Heart right ventricle (tissue), 16 donors: ENCODE results near the gene REST. TPM values are rescaled to one million over a fixed set of nuclear protein-coding genes. Genes with fewer than 3 reads are reported as not detected.
"Not testable (repeated sequence)": the region's sequence is repeated elsewhere in the genome, so short reads cannot be mapped to it uniquely, and the experiment has no call there.

Experiments
- ATAC-seq, 8 donors: fragments of 200-7000 bp; cut with Tn5 transposase; one replicate each; pipeline ENCODE4 v1.9.1; 2020; ENCODE audit warnings: mild to moderate bottlenecking in 8 of 8, moderate library complexity in 8 of 8, moderate number of reproducible peaks in 1 of 8
- DNase-seq, 2 donors: peaks; one replicate each; pipeline ENCODE4 v3.0.0-alpha.2; 2020
- H3K27ac ChIP-seq, 10 donors: fragments of 200-600 bp; sonication (generic) in 2 of 10; one replicate each; pipeline versions ENCODE4 v1.5.0 to v1.8.0; 2020 to 2022; ENCODE audit warnings: mild to moderate bottlenecking in 3 of 10
- H3K27me3 ChIP-seq, 7 donors: fragments of 200-600 bp; one replicate each; pipeline ENCODE4 v1.8.0; 2021 to 2022; ENCODE audit warnings: mild to moderate bottlenecking in 2 of 7
- H3K36me3 ChIP-seq, 9 donors: fragments of 200-600 bp; sonication (generic) in 1 of 9; one replicate each; pipeline versions ENCODE4 v1.5.0 to v1.8.0; 2020 to 2022; ENCODE audit warnings: mild to moderate bottlenecking in 2 of 9
- H3K4me1 ChIP-seq, 9 donors: fragments of 200-600 bp; sonication (generic) in 1 of 9; one replicate each; pipeline versions ENCODE4 v1.5.0 to v1.8.0; 2020 to 2022; ENCODE audit warnings: mild to moderate bottlenecking in 4 of 9
- H3K4me3 ChIP-seq, 10 donors: fragments of 200-600 bp; sonication (generic) in 2 of 10; one replicate each; pipeline versions ENCODE4 v1.5.0 to v1.8.0; 2020 to 2022; ENCODE audit warnings: mild to moderate bottlenecking in 7 of 10, moderate library complexity in 2 of 10
- H3K9me3 ChIP-seq, 11 donors: fragments of 200-600 bp in 10 of 11; sonication (generic) in 2 of 11; one replicate each; pipeline versions ENCODE4 v1.5.0 to v1.8.0; 2013 to 2022; ENCODE audit warnings: mild to moderate bottlenecking in 2 of 11, control low read depth in 1 of 11, moderate library complexity in 1 of 11
- CTCF ChIP-seq, 9 donors: fragments of 200-600 bp; sonication (generic) in 2 of 9; IDR thresholded peaks; one replicate each; pipeline versions ENCODE4 v1.5.0 to v1.8.0; 2021 to 2022; ENCODE audit warnings: antibody characterized with exemption in 9 of 9, mild to moderate bottlenecking in 5 of 9, moderate library complexity in 1 of 9
- WGBS, 2 donors: extraction: QIAGEN DNeasy Blood & Tissue Kit; methylation state at CpG; one replicate each; pipeline ENCODE4 v1.1.7; 2013; ENCODE audit warnings: inconsistent platforms in 1 of 2; 5-methylcytosine and 5-hydroxymethylcytosine counted together
- intact Hi-C, 10 donors: fragments of 100-400 bp; cut with DNase I; formaldehyde crosslinking; loops; one replicate each; pipeline versions ENCODE4 v1.11.1 to v1.14.2; 2022
- polyA plus RNA-seq, 2 donors: library from polyadenylated mRNA; stranded (reverse); fragments of 200-250 nt; gene quantifications; one replicate each; pipeline ENCODE4 v1.2.3, GENCODE V29; 2013
- total RNA-seq, 10 donors: library from RNA; stranded (reverse); fragmentation: NEBNext Ultra II Directional in 3 of 10; extraction: Animal tissue kit (Norgen Biotek cat#: 25700) in 3 of 10; gene quantifications; one replicate each; pipeline versions ENCODE4 v1.2.1 to v1.2.4, GENCODE V29; 2021 to 2023
- donor health status: Arrhythmogenic right ventricular cardiomyopathy.
- donor health status: ischemic (EF 13 %, LVEDD 7.1; RV severe dilation, severe dysfunction).
- donor health status: healthy with polysubstance abuse.
- donor health status: DM: no; HTN: yes; CAD: no.
- donor health status: DM: no; HTN: no; CAD: no.
- donor health status: ischemic (EF 25% LVEDD 6.9; RV normal size, moderate dysfunction).
- donor health status: ischemic (EF 25% LVEDD 5.7; RV mildly dilated, moderate dysfunction).
- donor health status: healthy.
- donor health status: DM: yes; HTN: yes; CAD: no.
- donor health status: Ischemic cardiomyopathy.
- donor health status: ischemic (EF 35%, LVEDD 5.7; RV mildly dilated, moderate dysfunction).
- donor health status: nonischemic (EF 11% LVEDD 7.7; RV severe dilation, severe dysfunction).
- donor health status: DM: yes; HTN: yes; CAD: no.
- donor health status: PGD.
- donor health status: ischemic (EF 29% LVEDD 5.4; RV normal size, mild dysfunction).
- donor health status: nonischemic (EF 23%, LVEDD 6.1; RV moderate dilation, normal function).

The REST gene
- total and polyA plus RNA-seq, 12 donors = 3.3 to 36.8 (median 28.2) TPM

- intact Hi-C loops = no loop called here
- peaks cover 0 to 6% (median 0%) of the 10 kb centered on the region in 7 donors for H3K27me3 ChIP-seq
- DNase-seq (no peak), ATAC-seq (no peak)
- no peaks in the 10 kb centered on the region for H3K9me3 ChIP-seq
- no peak for TF ChIP-seq CTCF (IDR thresholded peaks at IDR 0.05)
- no peaks in the 10 kb centered on the region for H3K4me1 ChIP-seq
- H3K36me3 ChIP-seq = no peaks in the 10 kb centered on the region
- H3K27ac ChIP-seq = no peak overlapping the region
- H3K4me3 ChIP-seq = no peak overlapping the region
- 86 to 90% methylated on average over 5 of the region's 5 CpGs for WGBS, 2 donors
These were observed 27.1 kb upstream of the REST start for GRCh38 chr4:56880572-56880971.

- H3K9me3 ChIP-seq, H3K4me1 ChIP-seq, H3K27me3 ChIP-seq, DNase-seq, H3K36me3 ChIP-seq, H3K27ac ChIP-seq, ATAC-seq, intact Hi-C loops, H3K4me3 ChIP-seq: not testable (repeated sequence)
- WGBS, 2 donors = 65 to 90% methylated on average over 3 of the region's 3 CpGs
These were observed 23.2 kb upstream of the REST start for GRCh38 chr4:56884511-56884910.

- no peak overlapping the region for H3K4me3 ChIP-seq
- WGBS, 2 donors = 90 to 100% methylated on average over 1 of the region's 1 CpG
- intact Hi-C loops = no loop called here
- H3K4me1 ChIP-seq = no peaks in the 10 kb centered on the region
- no peak for ATAC-seq
- no peaks in the 10 kb centered on the region for H3K27me3 ChIP-seq
- no peak for DNase-seq
- TF ChIP-seq CTCF (IDR thresholded peaks at IDR 0.05) = no peak
- no peak overlapping the region for H3K27ac ChIP-seq
- H3K36me3 ChIP-seq = no peaks in the 10 kb centered on the region
- H3K9me3 ChIP-seq = no peaks in the 10 kb centered on the region
These were observed 15.0 kb upstream of the REST start for GRCh38 chr4:56892691-56893090.

- 93 to 95% methylated on average over 17 of the region's 17 CpGs for whole genome bisulfite sequencing, 2 donors
- H3K4me3 ChIP-seq, H3K27ac ChIP-seq, intact Hi-C loops, H3K27me3 ChIP-seq, ATAC-seq, H3K36me3 ChIP-seq, H3K4me1 ChIP-seq, DNase-seq, H3K9me3 ChIP-seq: not testable (repeated sequence)
These were observed 9.9 kb upstream of the REST start for GRCh38 chr4:56897842-56898241.

- H3K4me1 ChIP-seq, H3K36me3 ChIP-seq, H3K9me3 ChIP-seq, ATAC-seq, H3K4me3 ChIP-seq, H3K27me3 ChIP-seq, DNase-seq, intact Hi-C loops, H3K27ac ChIP-seq: not testable (repeated sequence)
- 94 to 97% methylated on average over 5 of the region's 5 CpGs for WGBS, 2 donors
These were observed 7.5 kb upstream of the REST start for GRCh38 chr4:56900186-56900585.

GRCh38 chr4:56902703-56903102, 5.0 kb upstream of the REST start:
- no peak overlapping the region for H3K27ac ChIP-seq
- no peak for DNase-seq
- no peaks in the 10 kb centered on the region for H3K9me3 ChIP-seq
- no peak overlapping the region for H3K4me3 ChIP-seq
- no peaks in the 10 kb centered on the region for H3K36me3 ChIP-seq
- TF ChIP-seq CTCF (IDR thresholded peaks at IDR 0.05) = no peak
- H3K4me1 ChIP-seq = peaks cover 0 to 12% (median 7%) of the 10 kb centered on the region in 9 donors
- intact Hi-C loops = no loop called here
- WGBS, 2 donors = 78 to 85% methylated on average over 3 of the region's 3 CpGs
- ATAC-seq = no peak
- no peaks in the 10 kb centered on the region for H3K27me3 ChIP-seq
